Smooth muscle cell (in vitro differentiated cells): Measurements from ENCODE around the gene PDIA5. TPM values are rescaled to one million over a fixed set of nuclear protein-coding genes. Genes with fewer than 3 reads are reported as not detected.

Source experiments
- DNase-seq: peaks from one replicate; lab custom pipeline; 2025; ENCODE audit not compliant: unreplicated experiment; lab: John Stamatoyannopoulos, UW
- H2AFZ ChIP-seq: fragments of 200-600 bp; sonication (generic); 2 replicates; pipeline ENCODE4 v1.6.0; 2016; ENCODE audit warnings: antibody characterized with exemption, low read depth, mild to moderate bottlenecking
- H3F3A ChIP-seq: fragments of 200-600 bp; sonication (generic); 2 replicates; pipeline ENCODE4 v1.6.0; 2017; ENCODE audit warnings: antibody characterized with exemption, low read depth
- H3K27ac ChIP-seq: fragments of 200-600 bp; sonication (generic); 2 replicates; pipeline ENCODE4 v1.5.1; 2016; ENCODE audit warnings: low read depth, mild to moderate bottlenecking
- H3K27me3 ChIP-seq: fragments of 200-600 bp; sonication (generic); 2 replicates; pipeline ENCODE4 v1.6.1; 2016; ENCODE audit warnings: low read depth, mild to moderate bottlenecking
- H3K36me3 ChIP-seq: fragments of 200-600 bp; sonication (generic); 2 replicates; pipeline ENCODE4 v1.5.1; 2016; ENCODE audit warnings: low read depth
- H3K4me1 ChIP-seq: fragments of 200-600 bp; sonication (generic); 2 replicates; pipeline ENCODE4 v1.5.1; 2016; ENCODE audit warnings: low read depth
- H3K4me2 ChIP-seq: fragments of 200-600 bp; sonication (generic); 2 replicates; pipeline ENCODE4 v1.6.0; 2016; ENCODE audit warnings: mild to moderate bottlenecking
- H3K4me3 ChIP-seq: fragments of 200-600 bp; sonication (generic); 2 replicates; pipeline ENCODE4 v1.5.1; 2016; ENCODE audit warnings: mild to moderate bottlenecking
- H3K79me2 ChIP-seq: fragments of 200-600 bp; sonication (generic); 2 replicates; pipeline ENCODE4 v1.6.0; 2016; ENCODE audit warnings: low read depth, mild to moderate bottlenecking
- H3K9ac ChIP-seq: fragments of 200-600 bp; sonication (generic); 2 replicates; pipeline ENCODE4 v1.6.0; 2016; ENCODE audit warnings: low read depth
- H3K9me3 ChIP-seq: fragments of 200-600 bp; sonication (generic); replicated peaks from 2 replicates; pipeline ENCODE4 v1.5.1; 2016; ENCODE audit warnings: low read depth
- H4K20me1 ChIP-seq: fragments of 200-600 bp; sonication (generic); 2 replicates; pipeline ENCODE4 v1.6.0; 2016; ENCODE audit warnings: low read depth
- CTCF ChIP-seq: fragments of 200-600 bp; sonication (generic); IDR thresholded peaks from 2 replicates; pipeline ENCODE4 v1.5.1; 2017; ENCODE audit warnings: borderline replicate concordance, mild to moderate bottlenecking, antibody characterized with exemption; ENCODE audit not compliant: insufficient read depth, poor library complexity, severe bottlenecking
- WGBS: methylation state at CpG from one replicate; pipeline ENCODE4 v1.1.7; 2016; ENCODE audit warnings: low lambda C conversion rate; 5-methylcytosine and 5-hydroxymethylcytosine counted together
- polyA plus RNA-seq: library from polyadenylated mRNA; unstranded; fragments of >200 nt; fragmentation: Nextera tagmentation; extraction: Ambion mirVana; gene quantifications from 2 replicates; pipeline ENCODE4 v1.2.1, GENCODE V29; 2016
- total RNA-seq: library from RNA; depleted of rRNA; stranded (reverse); fragments of >200 nt; gene quantifications from 2 replicates; pipeline ENCODE4 v1.2.3, GENCODE V29; 2014

PDIA5 gene
- total and polyA plus RNA-seq, 2 experiments from 2014 or later = 65.4 to 102 TPM

- Histone ChIP-seq H4K20me1 (peaks cover 75% of the 10 kb centered on the region), H3K9ac (no peak overlapping the region), H3K4me3 (no peak overlapping the region), H3K27ac (no peak overlapping the region), H3K36me3 (peaks cover 7% of the 10 kb centered on the region), H3K4me1 (no peaks in the 10 kb centered on the region), H3K79me2 (no peaks in the 10 kb centered on the region), H3K4me2 (no peak overlapping the region), H3K9me3 (no peaks in the 10 kb centered on the region), H3F3A (no peaks in the 10 kb centered on the region), H2AFZ (no peak overlapping the region), H3K27me3 (no peaks in the 10 kb centered on the region)
- WGBS = 100% methylated on average over 5 of the region's 5 CpGs
- DNase-seq = no peak
- no peak for TF ChIP-seq CTCF
Observed at GRCh38 chr3:123141276-123141675, 74.5 kb downstream of the PDIA5 start.

GRCh38 chr3:123143669-123144411 lies 77.0 kb downstream of the PDIA5 start:
- Histone ChIP-seq H3K9ac (no peak overlapping the region), H3K9me3 (no peaks in the 10 kb centered on the region), H2AFZ (no peak overlapping the region), H3K4me2 (no peak overlapping the region), H3K4me3 (no peak overlapping the region), H3K36me3 (peaks cover 9% of the 10 kb centered on the region), H3K4me1 (no peaks in the 10 kb centered on the region), H3K27me3 (no peaks in the 10 kb centered on the region), H3K27ac (no peak overlapping the region), H3F3A (no peaks in the 10 kb centered on the region), H3K79me2 (no peaks in the 10 kb centered on the region), H4K20me1 (peaks cover 53% of the 10 kb centered on the region)
- DNase-seq = no peak
- 63% methylated on average over 10 of the region's 10 CpGs for WGBS
- no peak for TF ChIP-seq CTCF

GRCh38 chr3:123147754-123148535 lies 81.1 kb downstream of the PDIA5 start:
- 78% methylated on average over 10 of the region's 10 CpGs for WGBS
- H3K36me3 ChIP-seq = peaks cover 12% of the 10 kb centered on the region
- no peak overlapping the region for H3K27ac ChIP-seq
- peaks cover 22% of the 10 kb centered on the region for H4K20me1 ChIP-seq
- DNase-seq = no peak
- H3K9ac ChIP-seq = no peak overlapping the region
- no peaks in the 10 kb centered on the region for H3K9me3 ChIP-seq
- H3K4me2 ChIP-seq = no peak overlapping the region
- no peak overlapping the region for H3K4me3 ChIP-seq
- H3K79me2 ChIP-seq = no peaks in the 10 kb centered on the region
- peaks cover 5% of the 10 kb centered on the region for H3K4me1 ChIP-seq
- no peak for TF ChIP-seq CTCF
- H2AFZ ChIP-seq = no peak overlapping the region
- H3F3A ChIP-seq = no peaks in the 10 kb centered on the region
- no peaks in the 10 kb centered on the region for H3K27me3 ChIP-seq
